Left kidney (tissue), 8 donors: ENCODE results near the gene SLC30A7. TPM values are rescaled to one million over a fixed set of nuclear protein-coding genes. Genes with fewer than 3 reads are reported as not detected.
"Not testable (repeated sequence)": the region's sequence is repeated elsewhere in the genome, so short reads cannot be mapped to it uniquely, and the experiment has no call there.

ENCODE experiments used
- DNase-seq: peaks from one replicate; pipeline ENCODE4 v3.0.0-alpha.2; 2013
- long read RNA-seq, 8 donors: transcript quantifications; one replicate each; lab custom pipeline, GENCODE V29; 2026
- polyA plus RNA-seq: library from polyadenylated mRNA; unstranded; fragments of 120-200 nt; gene quantifications from one replicate; pipeline ENCODE4 v1.2.1, GENCODE V29; 2013; ENCODE audit not compliant: insufficient read length

Gene SLC30A7
- 24.1 TPM for polyA plus RNA-seq
- long read RNA-seq, donor 1, full-length matches to known transcripts: 7 of 7 reads
- long read RNA-seq, donor 1, partial matches to known transcripts: 0 of 7 reads
- long read RNA-seq, donor 1, other reads (novel, unspliced or antisense): 0 of 7 reads
- long read RNA-seq, donor 2, full-length matches to known transcripts: 2 of 2 reads
- long read RNA-seq, donor 2, partial matches to known transcripts: 0 of 2 reads
- long read RNA-seq, donor 2, other reads (novel, unspliced or antisense): 0 of 2 reads
- long read RNA-seq, donor 3, full-length matches to known transcripts: 5 of 5 reads
- long read RNA-seq, donor 3, partial matches to known transcripts: 0 of 5 reads
- long read RNA-seq, donor 3, other reads (novel, unspliced or antisense): 0 of 5 reads
- long read RNA-seq, donor 4, full-length matches to known transcripts: 1 of 1 reads
- long read RNA-seq, donor 4, partial matches to known transcripts: 0 of 1 reads
- long read RNA-seq, donor 4, other reads (novel, unspliced or antisense): 0 of 1 reads
- long read RNA-seq, donor 5, full-length matches to known transcripts: 2 of 2 reads
- long read RNA-seq, donor 5, partial matches to known transcripts: 0 of 2 reads
- long read RNA-seq, donor 5, other reads (novel, unspliced or antisense): 0 of 2 reads
- long read RNA-seq, donor 6, full-length matches to known transcripts: 1 of 1 reads
- long read RNA-seq, donor 6, partial matches to known transcripts: 0 of 1 reads
- long read RNA-seq, donor 6, other reads (novel, unspliced or antisense): 0 of 1 reads
- long read RNA-seq, donor 7, full-length matches to known transcripts: 2 of 2 reads
- long read RNA-seq, donor 7, partial matches to known transcripts: 0 of 2 reads
- long read RNA-seq, donor 7, other reads (novel, unspliced or antisense): 0 of 2 reads
- long read RNA-seq, donor 8, full-length matches to known transcripts: 2 of 2 reads
- long read RNA-seq, donor 8, partial matches to known transcripts: 0 of 2 reads
- long read RNA-seq, donor 8, other reads (novel, unspliced or antisense): 0 of 2 reads

- peak; percentile 91 for DNase-seq
Measured at GRCh38 chr1:100895540-100896480, at the start of gene SLC30A7. Gene SLC30A7 (plus strand): TSS chr1:100896090. CDS start chr1:100896263, 173 bp downstream.

- no peak for DNase-seq
Measured at GRCh38 chr1:100847361-100848082, 48.4 kb upstream of the SLC30A7 start.

GRCh38 chr1:100851726-100852125 is 44.2 kb upstream of the SLC30A7 start:
- DNase-seq: no peak

GRCh38 chr1:100852976-100853375 is 42.9 kb upstream of the SLC30A7 start:
- DNase-seq: no peak

GRCh38 chr1:100855116-100855515 is 40.8 kb upstream of the SLC30A7 start:
- DNase-seq: not testable (repeated sequence)

GRCh38 chr1:100860397-100860991 is 35.4 kb upstream of the SLC30A7 start:
- DNase-seq: peak; percentile 8

GRCh38 chr1:100861379-100861778 is 34.5 kb upstream of the SLC30A7 start:
- no peak for DNase-seq

GRCh38 chr1:100862591-100862990 is 33.3 kb upstream of the SLC30A7 start:
- no peak for DNase-seq

- peak; percentile 13 for DNase-seq
Measured at GRCh38 chr1:100866041-100866900, 29.6 kb upstream of the SLC30A7 start.

GRCh38 chr1:100866901-100867206 is 29.0 kb upstream of the SLC30A7 start:
- no peak for DNase-seq

- peak; percentile 42 for DNase-seq
Measured at GRCh38 chr1:100868364-100868995, 27.4 kb upstream of the SLC30A7 start.

GRCh38 chr1:100869996-100870395 is 25.9 kb upstream of the SLC30A7 start:
- no peak for DNase-seq

- no peak for DNase-seq
Measured at GRCh38 chr1:100874433-100874832, 21.5 kb upstream of the SLC30A7 start.

- DNase-seq: no peak
Measured at GRCh38 chr1:100875228-100875627, 20.7 kb upstream of the SLC30A7 start.

- DNase-seq: no peak
Measured at GRCh38 chr1:100876291-100876690, 19.6 kb upstream of the SLC30A7 start.

- DNase-seq: no peak
Measured at GRCh38 chr1:100879422-100879821, 16.5 kb upstream of the SLC30A7 start.

GRCh38 chr1:100881687-100882086 is 14.2 kb upstream of the SLC30A7 start:
- DNase-seq: no peak

GRCh38 chr1:100882698-100883097 is 13.2 kb upstream of the SLC30A7 start:
- no peak for DNase-seq

- no peak for DNase-seq
Measured at GRCh38 chr1:100883963-100884362, 11.9 kb upstream of the SLC30A7 start.
